ENCODE data around the gene DENND4B. TPM values are rescaled to one million over a fixed set of nuclear protein-coding genes. Genes with fewer than 3 reads are reported as not detected.
"Not testable (repeated sequence)": the region's sequence is repeated elsewhere in the genome, so short reads cannot be mapped to it uniquely, and the experiment has no call there.

DENND4B gene, protein sequence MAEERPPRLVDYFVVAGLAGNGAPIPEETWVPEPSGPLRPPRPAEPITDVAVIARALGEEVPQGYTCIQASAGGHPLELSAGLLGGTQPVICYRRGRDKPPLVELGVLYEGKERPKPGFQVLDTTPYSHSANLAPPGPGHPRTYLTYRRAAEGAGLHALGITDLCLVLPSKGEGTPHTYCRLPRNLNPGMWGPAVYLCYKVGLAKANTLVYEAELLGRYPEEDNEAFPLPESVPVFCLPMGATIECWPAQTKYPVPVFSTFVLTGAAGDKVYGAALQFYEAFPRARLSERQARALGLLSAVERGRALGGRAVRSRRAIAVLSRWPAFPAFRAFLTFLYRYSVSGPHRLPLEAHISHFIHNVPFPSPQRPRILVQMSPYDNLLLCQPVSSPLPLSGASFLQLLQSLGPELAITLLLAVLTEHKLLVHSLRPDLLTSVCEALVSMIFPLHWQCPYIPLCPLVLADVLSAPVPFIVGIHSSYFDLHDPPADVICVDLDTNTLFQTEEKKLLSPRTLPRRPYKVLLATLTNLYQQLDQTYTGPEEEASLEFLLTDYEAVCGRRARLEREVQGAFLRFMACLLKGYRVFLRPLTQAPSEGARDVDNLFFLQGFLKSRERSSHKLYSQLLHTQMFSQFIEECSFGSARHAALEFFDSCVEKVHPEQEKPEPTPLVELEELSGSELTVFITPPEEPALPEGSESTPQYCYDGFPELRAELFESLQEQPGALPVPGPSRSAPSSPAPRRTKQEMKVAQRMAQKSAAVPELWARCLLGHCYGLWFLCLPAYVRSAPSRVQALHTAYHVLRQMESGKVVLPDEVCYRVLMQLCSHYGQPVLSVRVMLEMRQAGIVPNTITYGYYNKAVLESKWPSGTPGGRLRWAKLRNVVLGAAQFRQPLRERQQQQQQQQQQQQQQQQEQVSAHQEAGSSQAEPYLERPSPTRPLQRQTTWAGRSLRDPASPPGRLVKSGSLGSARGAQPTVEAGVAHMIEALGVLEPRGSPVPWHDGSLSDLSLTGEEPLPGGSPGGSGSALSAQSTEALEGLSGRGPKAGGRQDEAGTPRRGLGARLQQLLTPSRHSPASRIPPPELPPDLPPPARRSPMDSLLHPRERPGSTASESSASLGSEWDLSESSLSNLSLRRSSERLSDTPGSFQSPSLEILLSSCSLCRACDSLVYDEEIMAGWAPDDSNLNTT (N-terminal part only)
- total RNA-seq (2014; rRNA removed; shearing (Covaris generic); ENCODE audit: low replicate concordance), result 5.5 and 7.7 TPM in 2 replicates

DNA sequence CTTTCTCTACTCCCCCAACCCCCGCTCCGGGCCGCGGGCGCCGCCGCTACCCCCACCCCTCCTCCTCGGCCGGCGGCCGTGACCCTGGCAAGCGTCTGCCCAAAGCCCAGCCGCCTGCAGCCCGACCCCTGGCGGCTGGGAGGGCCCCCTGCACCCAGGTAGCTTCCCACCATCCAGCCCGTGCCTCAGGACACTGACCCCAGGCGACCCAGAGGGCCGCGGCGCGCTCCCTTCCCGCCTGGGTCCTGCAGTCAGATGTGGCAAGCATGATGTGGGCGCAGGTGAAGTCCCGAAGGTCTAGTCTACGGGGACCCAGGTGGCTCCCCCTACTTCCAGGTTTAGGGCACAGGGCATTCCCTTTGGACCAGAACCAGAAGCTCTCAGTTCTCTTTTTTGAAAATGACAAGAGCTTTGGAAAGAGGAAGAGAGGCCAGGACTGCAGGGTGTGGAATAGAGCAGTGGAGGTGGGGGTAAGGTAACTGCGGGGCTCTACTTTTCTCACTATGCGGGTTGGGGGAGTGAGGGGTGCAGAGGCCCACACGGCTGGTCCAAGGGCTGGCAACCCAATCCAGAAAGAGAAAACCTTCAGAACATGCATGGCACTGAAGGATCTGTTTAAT lies at the start of gene DENND4B:
Gene DENND4B (minus strand): TSS at position 97 of the 620 bp plus-strand sequence. CDS start 2,344 bp downstream, outside the sequence.
- in situ Hi-C loops (cut with HindIII; ENCODE audit: low pct_unique_long_range_greater_than_20kb, low sequenced_read_pairs), result no loop called here
- DNase-seq (ENCODE audit: low read depth), result peak; percentile 73

DNA sequence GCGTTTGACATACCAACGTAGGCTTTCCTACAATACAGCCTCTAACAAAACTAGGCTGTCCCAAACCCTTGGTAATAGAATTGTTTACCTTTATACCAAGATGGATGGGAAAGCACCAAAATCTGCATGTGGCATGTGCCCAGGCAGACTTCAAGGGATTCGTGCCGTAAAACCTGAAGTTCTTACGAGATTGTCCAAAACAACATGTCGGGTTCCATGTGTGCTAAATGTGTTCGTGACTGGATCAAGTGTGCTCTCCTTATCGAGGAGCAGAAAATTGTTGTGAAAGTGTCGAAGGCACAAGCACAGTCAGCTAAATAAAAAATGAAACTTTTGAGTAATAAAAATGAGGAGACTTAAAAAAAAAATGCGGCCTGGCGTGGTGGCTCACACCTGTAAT lies 49.1 kb upstream of the DENND4B start:
- no peak for DNase-seq (ENCODE audit: low read depth)
- in situ Hi-C loops (cut with HindIII; ENCODE audit: low pct_unique_long_range_greater_than_20kb, low sequenced_read_pairs), result no loop called here

DNA sequence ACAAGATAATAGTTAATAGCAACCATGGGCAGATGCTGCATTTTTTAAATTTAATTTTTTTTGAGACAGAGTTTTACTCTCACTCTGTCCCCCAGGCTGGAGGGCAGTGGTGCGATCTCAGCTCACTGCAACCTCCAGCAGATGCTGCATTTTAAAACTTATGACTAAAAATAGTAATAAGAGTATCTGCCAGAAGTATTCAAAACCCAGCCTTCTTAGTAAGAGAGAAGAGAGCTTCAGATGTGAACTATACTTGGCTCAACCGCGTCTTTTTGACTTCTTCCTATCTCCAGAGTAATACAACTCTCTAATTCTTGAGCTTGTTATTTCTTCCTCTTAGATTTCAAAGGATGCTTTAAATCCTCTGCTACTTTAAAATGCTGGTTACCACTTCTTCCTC lies 48.7 kb upstream of the DENND4B start:
- in situ Hi-C loops (cut with HindIII; ENCODE audit: low pct_unique_long_range_greater_than_20kb, low sequenced_read_pairs), result no loop called here
- no peak for DNase-seq (ENCODE audit: low read depth)

DNA sequence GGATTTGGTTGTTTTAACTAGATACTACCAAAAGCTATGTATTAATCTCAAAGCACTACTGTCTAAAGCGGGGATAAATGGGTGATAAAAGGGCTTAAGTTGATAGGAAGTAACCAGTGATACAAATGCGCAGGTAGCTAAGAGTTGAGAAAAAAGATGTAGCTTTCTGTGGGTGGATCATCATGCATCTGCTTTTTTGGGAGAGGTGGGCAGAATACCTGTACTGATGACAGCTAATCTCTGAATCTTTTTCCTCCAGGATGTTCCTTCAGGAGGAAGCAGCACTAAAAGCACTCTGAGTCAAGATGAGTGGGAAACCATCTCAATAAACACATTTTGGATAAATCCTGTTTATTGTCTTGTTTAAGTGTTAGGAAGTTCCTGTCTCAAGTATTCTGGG lies 45.3 kb upstream of the DENND4B start:
- in situ Hi-C loops (cut with HindIII; ENCODE audit: low pct_unique_long_range_greater_than_20kb, low sequenced_read_pairs), result no loop called here

DNA sequence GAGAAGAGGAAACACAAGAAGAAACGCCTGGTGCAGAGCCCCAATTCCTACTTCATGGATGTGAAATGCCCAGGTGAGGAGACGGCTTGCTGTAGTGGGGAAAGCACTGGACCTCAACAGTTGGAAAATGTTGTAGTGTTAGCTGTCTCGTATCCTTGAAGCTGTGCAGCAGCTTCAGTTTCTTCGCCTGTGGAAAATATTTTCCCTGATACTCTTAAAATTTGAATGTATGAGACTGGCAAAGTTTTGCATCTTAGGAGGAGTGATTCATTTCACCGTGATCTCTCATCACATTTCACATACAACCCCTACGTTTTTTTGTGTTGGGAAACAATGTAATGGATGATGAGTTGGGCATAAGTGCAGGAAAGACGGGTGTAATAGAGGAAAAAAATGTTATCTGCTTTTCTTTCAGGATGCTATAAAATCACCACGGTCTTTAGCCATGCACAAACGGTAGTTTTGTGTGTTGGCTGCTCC lies 44.7 kb upstream of the DENND4B start:
- in situ Hi-C loops (cut with HindIII; ENCODE audit: low pct_unique_long_range_greater_than_20kb, low sequenced_read_pairs), result no loop called here
- no peak for DNase-seq (ENCODE audit: low read depth)

More for the DNA sequence above, 45.3 kb upstream of the DENND4B start:
- no peak for DNase-seq (ENCODE audit: low read depth)

DNA sequence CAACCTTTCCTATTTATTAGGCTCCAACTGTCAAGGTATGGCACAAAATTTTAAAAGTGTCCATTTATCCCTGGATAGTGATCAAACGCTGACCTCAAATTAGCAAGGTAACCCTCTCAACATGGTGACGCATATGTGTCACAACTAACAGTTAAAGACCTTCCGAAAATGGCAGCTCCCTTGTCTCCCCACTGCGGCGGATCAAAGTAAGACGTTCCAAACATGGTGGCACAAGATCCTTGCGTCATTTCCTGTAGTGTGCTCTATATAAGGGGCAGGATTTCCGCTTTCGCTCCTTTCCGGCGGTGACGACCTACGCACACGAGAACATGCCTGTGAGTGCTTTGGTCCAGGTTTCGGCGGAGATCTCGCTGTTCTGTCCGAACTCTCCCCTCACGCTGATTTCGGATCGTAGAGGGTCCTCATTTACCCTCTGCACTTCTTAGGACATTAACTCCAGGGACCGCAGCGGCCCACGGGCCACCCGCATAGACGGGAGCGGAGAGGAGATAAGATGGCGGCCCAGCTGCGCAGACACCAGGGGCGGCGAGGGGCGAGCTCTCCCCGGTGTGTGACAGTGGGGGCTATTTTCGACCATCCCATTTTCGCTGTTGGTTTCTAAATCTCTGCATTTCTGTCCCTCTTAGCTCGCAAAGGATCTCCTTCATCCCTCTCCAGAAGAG lies 44.1 kb upstream of the DENND4B start, which contains the start of gene RPS27:
Gene RPS27 (plus strand): TSS at position 295 of the 683 bp plus-strand sequence. CDS start 35 bp downstream, at position 330.
- in situ Hi-C loops (cut with HindIII; ENCODE audit: low pct_unique_long_range_greater_than_20kb, low sequenced_read_pairs), result no loop called here
- DNase-seq (ENCODE audit: low read depth), result peak; percentile 91

DNA sequence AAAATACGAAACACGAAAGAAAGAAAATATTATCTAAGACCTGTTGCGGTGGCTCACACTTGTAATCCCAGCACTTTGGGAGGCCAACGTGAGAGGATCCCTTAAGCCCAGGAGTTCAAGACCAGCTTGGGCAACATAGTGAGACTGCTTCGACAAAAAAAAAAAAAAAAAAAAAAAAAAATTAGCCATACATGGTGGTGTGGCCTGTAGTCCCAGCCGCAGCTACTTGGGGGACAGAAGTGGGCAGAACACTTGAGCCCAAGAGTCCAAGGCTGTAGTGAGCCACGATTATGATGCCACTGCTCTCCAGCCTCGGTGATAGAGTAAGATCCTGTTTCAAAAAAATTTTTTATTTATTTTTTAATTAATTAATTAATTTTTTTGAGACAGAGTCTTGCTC lies 41.1 kb upstream of the DENND4B start:
- in situ Hi-C loops (cut with HindIII; ENCODE audit: low pct_unique_long_range_greater_than_20kb, low sequenced_read_pairs), result no loop called here
- no peak for DNase-seq (ENCODE audit: low read depth)

DNA sequence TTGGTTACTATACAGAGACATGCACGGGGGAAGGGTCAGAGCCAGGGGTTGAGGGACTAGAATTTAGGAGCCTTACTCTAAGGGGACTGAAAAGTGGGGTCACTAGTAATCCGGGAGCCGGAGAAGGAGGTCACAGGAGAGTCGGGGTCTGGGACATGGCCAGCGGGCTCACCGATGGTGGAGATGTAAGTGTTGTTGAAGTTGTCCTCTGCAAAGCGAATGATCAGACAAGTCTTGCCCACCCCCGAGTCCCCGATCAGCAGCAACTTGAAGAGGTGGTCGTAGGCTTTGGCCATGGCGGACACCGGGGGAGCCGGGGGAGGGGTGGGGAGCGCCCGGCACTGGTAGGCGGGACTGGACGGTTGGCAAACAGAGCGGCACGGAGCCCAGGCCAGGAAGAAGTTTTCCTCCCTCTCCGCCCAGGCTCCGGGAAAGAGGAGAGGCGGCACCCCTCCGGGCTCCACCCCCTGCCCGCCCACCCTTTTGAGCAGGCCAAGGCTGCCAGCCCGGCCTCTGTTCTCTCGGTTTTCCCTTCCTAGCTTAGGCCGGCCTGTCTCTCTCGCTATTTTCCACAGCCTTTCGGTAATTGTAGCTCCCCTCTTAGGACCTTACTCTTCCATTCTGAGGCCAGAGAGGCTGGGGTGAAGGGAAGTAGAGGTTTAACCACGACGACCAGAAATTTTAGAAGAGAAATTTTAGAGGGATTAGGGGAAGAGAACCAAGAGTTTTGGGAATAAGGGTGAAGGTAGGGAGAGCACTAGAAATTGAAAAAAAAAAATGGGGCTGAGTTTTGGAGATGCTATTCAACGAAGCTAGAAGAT lies 39.6 kb upstream of the DENND4B start, which contains the start of gene RAB13:
Gene RAB13 (minus strand): TSS at position 399 of the 821 bp plus-strand sequence. CDS start 103 bp downstream, at position 296.
- in situ Hi-C loops (cut with HindIII; ENCODE audit: low pct_unique_long_range_greater_than_20kb, low sequenced_read_pairs), result no loop called here
- peak; percentile 74 for DNase-seq (ENCODE audit: low read depth)

DNA sequence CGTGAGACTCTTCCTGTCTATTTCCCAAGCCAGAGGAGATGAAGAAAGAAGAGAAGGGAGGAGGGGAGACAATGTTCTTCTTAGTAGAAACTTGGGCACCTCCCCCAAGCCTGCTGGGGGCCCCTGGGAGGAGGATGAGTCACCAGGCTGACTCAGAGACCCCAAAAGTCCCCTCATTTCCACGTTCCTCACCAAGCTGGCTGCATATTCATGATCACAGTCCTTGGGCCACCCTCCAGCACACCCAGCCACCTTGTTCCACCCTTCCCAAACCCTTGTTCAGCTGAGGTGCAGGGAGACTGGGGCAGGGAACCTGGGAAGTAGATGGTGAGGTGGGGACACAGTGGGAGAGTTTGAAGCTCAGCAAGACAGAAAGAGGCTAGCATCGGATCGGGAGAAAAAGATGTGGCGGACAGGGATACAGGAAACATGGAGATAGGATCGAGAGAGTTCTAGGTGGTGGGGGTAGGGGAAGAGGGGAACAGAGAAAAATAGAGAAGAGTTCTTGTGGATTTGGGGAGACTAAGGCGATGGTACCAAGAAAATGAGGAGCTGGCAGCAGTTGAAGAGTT lies 38.9 kb upstream of the DENND4B start:
- in situ Hi-C loops (cut with HindIII; ENCODE audit: low pct_unique_long_range_greater_than_20kb, low sequenced_read_pairs), result no loop called here
- DNase-seq (ENCODE audit: low read depth), result no peak

DNA sequence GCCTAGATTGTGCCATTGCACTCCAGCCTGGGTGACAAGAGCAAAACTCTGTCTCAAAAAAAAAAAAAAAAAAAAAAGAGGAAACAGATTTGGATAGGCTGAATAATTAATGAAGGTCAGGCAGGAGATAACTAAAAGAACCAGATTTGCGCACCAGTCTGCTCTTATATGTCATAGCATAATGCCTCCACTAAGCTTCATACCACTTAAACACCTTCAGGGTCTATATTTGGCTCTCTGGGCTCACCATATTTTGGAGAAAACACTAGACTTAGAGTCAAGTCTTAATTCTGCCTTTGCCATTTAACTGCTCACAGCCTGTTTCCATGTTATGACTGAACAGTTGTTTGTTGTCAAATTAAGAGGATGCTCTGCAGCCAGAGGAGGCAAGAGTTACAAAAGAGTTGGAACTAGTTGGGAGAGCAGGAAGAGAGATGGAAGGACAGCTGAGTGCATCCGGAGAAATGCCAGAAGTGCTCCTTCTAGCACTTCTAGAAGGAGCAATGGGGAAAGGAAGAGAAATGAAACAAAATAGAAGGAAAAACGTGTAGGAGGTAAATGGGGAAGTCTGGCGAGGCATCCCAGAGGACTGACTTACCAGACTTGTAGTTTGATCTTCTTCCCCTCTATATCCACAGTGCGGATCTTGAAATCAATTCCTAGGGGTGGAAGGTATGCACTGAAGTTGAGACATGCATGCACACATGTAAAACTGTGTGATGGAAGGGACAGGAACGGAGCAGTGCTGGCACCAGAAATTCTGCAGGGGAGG lies 37.8 kb upstream of the DENND4B start:
- DNase-seq (ENCODE audit: low read depth), result no peak
- in situ Hi-C loops (cut with HindIII; ENCODE audit: low pct_unique_long_range_greater_than_20kb, low sequenced_read_pairs), result no loop called here

DNA sequence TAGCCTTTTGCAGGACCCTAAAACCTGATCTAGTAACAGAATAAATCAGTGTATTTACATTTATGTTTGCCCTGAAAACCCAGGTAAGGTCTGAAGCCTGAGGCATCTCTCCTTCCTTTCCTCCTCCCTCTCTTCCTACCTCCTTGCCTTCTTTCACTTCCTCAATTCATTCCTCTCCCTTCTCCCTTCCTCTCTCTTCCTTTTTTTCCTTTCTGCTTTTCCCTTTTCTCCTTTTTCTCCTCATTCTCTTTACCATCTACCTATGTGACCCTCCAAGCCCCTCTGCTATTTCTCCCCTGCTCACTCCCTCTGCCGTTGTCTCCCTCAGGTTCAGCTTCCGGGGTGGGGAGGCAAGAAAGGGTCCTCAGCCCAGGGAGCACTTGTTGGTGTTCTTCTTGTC lies 35.2 kb upstream of the DENND4B start:
- DNase-seq (ENCODE audit: low read depth); in situ Hi-C loops (cut with HindIII; ENCODE audit: low pct_unique_long_range_greater_than_20kb, low sequenced_read_pairs): not testable (repeated sequence)

DNA sequence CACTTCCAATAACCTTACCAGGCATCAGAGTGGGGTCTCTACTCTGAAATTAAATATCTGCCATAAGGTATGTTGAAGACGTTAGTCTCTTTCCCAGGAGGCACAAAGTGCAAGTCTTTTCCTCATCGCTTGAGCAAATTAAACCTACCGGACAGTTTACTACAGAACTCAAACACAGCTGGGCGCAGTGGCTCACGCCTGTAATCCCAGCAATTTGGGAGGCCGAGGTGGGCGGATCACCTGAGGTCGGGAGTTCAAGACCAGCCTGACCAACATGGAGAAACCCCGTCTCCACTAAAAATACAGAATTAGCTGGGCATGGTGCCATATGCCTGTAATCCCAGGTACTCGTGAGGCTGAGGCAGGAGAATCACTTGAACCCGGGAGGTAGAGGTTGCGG lies 32.6 kb upstream of the DENND4B start:
- in situ Hi-C loops (cut with HindIII; ENCODE audit: low pct_unique_long_range_greater_than_20kb, low sequenced_read_pairs); DNase-seq (ENCODE audit: low read depth): not testable (repeated sequence)

DNA sequence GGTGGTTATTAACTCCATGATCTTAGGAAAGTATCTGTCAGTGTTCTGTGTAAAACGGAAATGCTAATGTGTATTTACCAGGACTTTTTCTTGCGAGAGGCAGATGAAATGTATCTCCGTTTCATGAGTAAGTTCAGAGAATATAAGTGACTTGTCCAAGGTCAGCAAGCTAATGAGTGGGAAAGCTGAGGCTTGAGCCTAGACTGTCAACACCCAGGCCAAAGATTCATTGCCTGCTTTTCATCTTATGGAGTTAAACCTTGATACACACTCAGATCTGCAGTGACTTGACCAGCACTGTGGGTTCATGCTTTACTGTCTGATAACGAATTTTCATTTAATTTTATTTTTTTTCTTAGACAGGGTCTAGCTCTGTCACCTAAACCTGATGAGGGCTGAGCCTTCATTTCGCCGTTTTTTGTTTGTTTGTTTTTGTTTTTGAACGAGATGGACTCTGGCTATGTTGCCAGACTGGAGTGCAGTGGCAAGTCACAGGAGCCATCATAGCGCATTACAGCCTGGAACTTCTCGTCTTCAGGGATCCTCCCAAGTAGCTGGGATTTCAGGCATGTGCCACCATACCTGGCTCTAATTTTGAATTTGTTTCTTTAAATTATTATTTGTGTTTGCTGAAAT lies 31.9 kb upstream of the DENND4B start:
- in situ Hi-C loops (cut with HindIII; ENCODE audit: low pct_unique_long_range_greater_than_20kb, low sequenced_read_pairs), result no loop called here
- DNase-seq (ENCODE audit: low read depth), result no peak

DNA sequence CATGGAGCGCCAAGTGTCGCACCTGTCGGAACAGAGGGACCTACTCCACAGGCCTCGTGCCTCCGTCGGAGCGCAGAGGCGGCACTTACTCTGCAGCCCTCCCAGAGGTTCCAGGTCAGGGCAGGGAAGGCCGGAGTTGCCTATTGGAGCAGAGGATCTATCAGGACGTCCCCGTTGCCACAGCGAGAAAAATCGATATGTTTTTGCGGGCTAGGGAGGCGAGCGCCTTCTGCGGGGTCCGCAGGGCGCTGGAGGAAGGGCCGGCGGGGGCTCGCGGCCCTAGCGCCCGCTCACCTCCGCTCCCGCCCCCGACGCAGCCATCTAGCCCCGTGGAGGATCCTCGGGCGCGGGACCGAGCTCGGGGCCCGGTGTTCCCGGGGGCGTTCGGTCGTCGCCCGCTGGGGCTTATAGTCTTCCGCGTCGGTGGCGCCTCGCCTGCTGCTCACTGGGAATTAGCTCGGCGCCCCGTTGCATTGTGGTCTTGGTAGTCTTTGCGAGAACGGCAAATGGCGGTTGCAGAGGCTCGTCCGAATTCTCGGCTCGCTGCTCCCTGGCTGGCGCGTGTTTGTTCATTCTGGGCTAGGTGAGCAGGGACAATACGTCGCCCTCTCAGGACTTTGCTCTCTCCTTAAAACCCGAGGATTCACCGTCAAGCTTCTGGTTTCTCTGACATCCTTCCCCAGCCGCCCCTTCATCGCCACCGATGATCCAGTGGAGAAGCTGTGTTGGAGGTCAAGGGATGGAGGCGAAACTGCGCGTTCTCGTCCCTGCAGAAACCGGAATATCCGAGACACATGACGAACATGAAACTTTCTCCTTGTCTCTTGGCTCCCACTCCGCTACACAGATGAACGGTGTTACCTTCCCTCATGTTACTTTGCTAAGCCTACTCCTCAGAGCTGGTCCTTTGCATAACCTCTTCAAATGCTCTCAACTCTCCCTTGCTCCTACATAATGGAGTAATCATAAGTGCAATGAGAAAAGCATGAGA lies 31.0 kb upstream of the DENND4B start, which contains the start of gene JTB:
Gene JTB (minus strand): TSS at position 425 of the 991 bp plus-strand sequence. CDS start 422 bp downstream, at position 3.
- peak; percentile 71 for DNase-seq (ENCODE audit: low read depth)
- in situ Hi-C loops (cut with HindIII; ENCODE audit: low pct_unique_long_range_greater_than_20kb, low sequenced_read_pairs), result no loop called here

All from Caki2 (cell line).